HG03280 (cell line): ENCODE data around the gene CALML4.
"Not testable (repeated sequence)": the region's sequence is repeated elsewhere in the genome, so short reads cannot be mapped to it uniquely, and the experiment has no call there.

Source experiments
- ATAC-seq: cut with Tn5 transposase; IDR thresholded peaks from one replicate; pipeline ENCODE4 v1.9.1; 2021; ENCODE audit warnings: mild to moderate bottlenecking, moderate library complexity; ENCODE audit not compliant: unreplicated experiment

The CALML4 gene

GRCh38 chr15:68225442-68225841, 20.3 kb upstream of the CALML4 start:
- ATAC-seq, result not testable (repeated sequence)

GRCh38 chr15:68224546-68225250, 19.6 kb upstream of the CALML4 start:
- ATAC-seq, result no peak

GRCh38 chr15:68224108-68224507, 19.0 kb upstream of the CALML4 start:
- no peak for ATAC-seq

GRCh38 chr15:68223171-68223570, 18.0 kb upstream of the CALML4 start:
- no peak for ATAC-seq

- not testable (repeated sequence) for ATAC-seq
Measured at GRCh38 chr15:68222432-68222743, 17.3 kb upstream of the CALML4 start.

GRCh38 chr15:68221530-68222431, 16.6 kb upstream of the CALML4 start:
- not testable (repeated sequence) for ATAC-seq

- ATAC-seq, result no peak
Measured at GRCh38 chr15:68220967-68221366, 15.8 kb upstream of the CALML4 start.

- no peak for ATAC-seq
Measured at GRCh38 chr15:68220489-68220888, 15.4 kb upstream of the CALML4 start.

- no peak for ATAC-seq
Measured at GRCh38 chr15:68218847-68219798, 14.0 kb upstream of the CALML4 start.

GRCh38 chr15:68218331-68218730, 13.2 kb upstream of the CALML4 start:
- ATAC-seq, result no peak

- no peak for ATAC-seq
Measured at GRCh38 chr15:68217341-68217740, 12.2 kb upstream of the CALML4 start.

GRCh38 chr15:68214838-68215254, 9.7 kb upstream of the CALML4 start:
- ATAC-seq, result no peak

- no peak for ATAC-seq
Measured at GRCh38 chr15:68213991-68214837, 9.1 kb upstream of the CALML4 start.

- ATAC-seq, result not testable (repeated sequence)
Measured at GRCh38 chr15:68213491-68213845, 8.3 kb upstream of the CALML4 start.

GRCh38 chr15:68211656-68212320, 6.7 kb upstream of the CALML4 start:
- no peak for ATAC-seq

- ATAC-seq, result no peak
Measured at GRCh38 chr15:68210821-68211655, 5.9 kb upstream of the CALML4 start.

- no peak for ATAC-seq
Measured at GRCh38 chr15:68210409-68210756, 5.3 kb upstream of the CALML4 start.

- no peak for ATAC-seq
Measured at GRCh38 chr15:68209735-68210408, 4.7 kb upstream of the CALML4 start.
